HG03108 (cell line): ENCODE measurements around the gene TMEM141.
A peak's percentile ranks its signal among the peaks of the same experiment; 100 is the strongest.

Experiments used
- ATAC-seq: cut with Tn5 transposase; IDR thresholded peaks from one replicate; pipeline ENCODE4 v1.9.1; 2021; ENCODE audit warnings: moderate library complexity; ENCODE audit not compliant: unreplicated experiment

TMEM141 gene

GRCh38 chr9:136808075-136808805 lies 17.1 kb downstream of the TMEM141 start:
- ATAC-seq = peak; percentile 14

- no peak for ATAC-seq
Measured at GRCh38 chr9:136808806-136809158, 17.6 kb downstream of the TMEM141 start.

DNA sequence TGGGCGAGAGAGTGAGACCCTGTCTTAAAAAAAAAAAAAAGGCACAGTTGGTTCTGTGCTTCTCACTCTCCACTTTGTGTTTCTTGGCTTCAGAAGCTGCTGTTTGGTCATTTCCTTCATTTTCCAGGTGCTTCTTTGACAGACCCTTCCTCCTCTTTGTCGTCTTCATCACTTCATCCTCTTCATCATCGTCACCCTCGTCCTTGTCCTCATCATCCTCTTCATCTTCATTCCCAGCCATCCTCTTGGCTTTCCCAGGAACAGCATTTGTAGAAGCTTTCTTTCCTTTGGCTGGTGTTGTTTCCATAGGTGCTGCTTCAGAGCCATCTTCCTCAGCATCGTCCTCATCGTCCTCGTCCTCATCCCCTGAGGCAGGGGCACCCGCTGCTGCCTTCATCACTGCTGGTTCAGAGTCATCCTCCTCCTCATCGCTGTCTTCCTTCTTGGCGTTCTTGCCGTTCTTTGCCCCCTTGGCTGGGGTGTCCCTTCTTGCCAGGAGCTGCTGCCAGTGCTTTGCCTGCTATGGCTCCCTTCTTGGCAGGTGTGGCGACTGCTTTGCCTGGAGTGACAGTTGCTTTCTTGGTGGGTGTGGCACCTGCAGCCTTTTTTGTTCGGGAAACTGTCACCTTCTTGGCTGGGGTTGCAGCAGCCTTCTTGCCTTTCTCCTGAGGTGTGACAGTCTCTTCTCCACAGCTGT lies 23.7 kb downstream of the TMEM141 start:
- no peak for ATAC-seq

- ATAC-seq = no peak
Measured at GRCh38 chr9:136815422-136815782, 24.3 kb downstream of the TMEM141 start.

GRCh38 chr9:136820971-136821825 lies 30.1 kb downstream of the TMEM141 start:
- no peak for ATAC-seq

- no peak for ATAC-seq
Measured at GRCh38 chr9:136821826-136822544, 30.8 kb downstream of the TMEM141 start.

DNA sequence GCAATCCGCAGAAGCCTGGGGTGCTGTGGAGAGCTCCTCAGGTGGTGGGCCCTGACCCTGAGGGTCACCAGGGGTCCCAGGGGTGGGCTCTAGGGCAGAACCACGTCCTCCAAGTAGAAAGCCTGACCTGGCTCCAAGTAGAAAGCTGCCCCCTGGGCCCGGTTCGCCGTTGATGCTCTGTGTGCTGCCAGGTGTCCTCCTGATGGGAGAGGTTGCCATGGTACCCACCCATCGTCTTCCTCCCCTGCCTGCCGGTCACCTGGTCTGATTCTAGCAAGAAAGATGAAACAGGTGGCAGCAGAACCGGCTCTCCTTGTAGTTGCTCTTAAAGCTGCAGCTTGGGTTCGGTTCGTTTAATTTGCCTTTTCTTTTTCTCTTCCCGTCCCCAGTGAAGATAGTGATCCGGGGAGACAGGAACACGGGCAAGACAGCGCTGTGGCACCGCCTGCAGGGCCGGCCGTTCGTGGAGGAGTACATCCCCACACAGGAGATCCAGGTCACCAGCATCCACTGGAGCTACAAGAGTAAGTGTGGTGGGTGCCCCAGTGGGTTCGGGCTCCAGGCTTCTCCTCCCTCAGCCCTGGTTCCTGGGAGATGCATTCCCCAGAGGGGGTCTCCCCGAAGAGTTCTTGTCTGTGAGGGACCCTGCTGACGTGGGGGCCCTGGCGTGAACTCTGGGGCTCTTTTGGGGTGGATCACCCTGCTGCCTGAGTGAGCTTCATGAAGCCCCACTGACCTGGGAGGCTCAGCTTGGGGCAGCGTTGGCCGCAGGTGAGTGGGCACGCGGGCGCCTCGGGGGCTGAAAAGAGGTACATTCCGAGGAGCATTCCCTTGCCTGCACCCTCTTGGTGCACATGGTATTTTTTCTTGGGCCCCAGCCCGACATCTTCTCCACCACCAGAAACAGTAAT lies 32.2 kb downstream of the TMEM141 start:
- ATAC-seq = no peak

GRCh38 chr9:136824496-136825225 lies 33.5 kb downstream of the TMEM141 start:
- ATAC-seq = no peak

DNA sequence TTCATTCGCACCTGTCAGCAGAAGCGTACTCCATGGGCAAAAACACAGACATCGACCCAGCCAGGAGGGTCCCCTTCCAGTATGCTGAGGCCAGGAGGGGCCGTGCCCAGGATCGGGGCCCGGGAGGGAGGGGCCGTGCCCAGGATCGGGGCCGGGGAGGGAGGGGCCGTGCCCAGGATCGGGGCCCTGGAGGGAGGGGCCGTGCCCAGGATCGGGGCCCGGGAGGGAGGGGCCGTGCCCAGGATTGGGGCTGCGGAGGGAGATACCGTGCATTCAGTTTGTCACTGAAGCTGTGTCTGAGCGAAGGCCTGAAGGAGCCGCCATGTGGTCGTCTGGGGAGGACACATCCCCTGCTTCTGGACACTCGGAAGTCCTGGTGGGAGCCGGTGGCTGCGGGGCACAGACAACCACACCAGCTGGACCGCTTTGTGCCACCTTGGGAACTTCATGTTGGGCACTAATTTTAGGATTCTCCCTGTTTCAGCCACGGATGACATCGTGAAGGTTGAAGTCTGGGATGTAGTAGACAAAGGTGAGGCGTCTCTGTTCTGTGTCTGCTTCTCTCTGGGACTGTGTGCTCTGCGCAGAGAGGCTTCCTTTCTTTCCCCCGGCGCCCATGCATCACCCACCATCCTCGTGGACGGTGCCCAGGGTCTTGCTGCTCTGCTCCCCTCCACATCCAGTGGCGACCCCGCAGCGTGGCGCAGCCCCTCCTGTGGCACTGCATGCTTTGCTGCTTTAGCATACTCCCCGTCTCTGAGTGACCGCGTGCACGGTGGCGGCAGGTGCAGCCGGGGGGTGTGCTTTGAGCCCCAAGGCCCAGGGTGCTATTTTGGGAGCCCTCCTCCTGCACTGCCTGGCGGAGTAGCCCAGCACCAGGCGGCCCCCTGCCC lies 34.4 kb downstream of the TMEM141 start:
- ATAC-seq = no peak

- ATAC-seq = no peak
Measured at GRCh38 chr9:136826188-136826541, 35.0 kb downstream of the TMEM141 start.

GRCh38 chr9:136826703-136827582 lies 35.8 kb downstream of the TMEM141 start:
- no peak for ATAC-seq

DNA sequence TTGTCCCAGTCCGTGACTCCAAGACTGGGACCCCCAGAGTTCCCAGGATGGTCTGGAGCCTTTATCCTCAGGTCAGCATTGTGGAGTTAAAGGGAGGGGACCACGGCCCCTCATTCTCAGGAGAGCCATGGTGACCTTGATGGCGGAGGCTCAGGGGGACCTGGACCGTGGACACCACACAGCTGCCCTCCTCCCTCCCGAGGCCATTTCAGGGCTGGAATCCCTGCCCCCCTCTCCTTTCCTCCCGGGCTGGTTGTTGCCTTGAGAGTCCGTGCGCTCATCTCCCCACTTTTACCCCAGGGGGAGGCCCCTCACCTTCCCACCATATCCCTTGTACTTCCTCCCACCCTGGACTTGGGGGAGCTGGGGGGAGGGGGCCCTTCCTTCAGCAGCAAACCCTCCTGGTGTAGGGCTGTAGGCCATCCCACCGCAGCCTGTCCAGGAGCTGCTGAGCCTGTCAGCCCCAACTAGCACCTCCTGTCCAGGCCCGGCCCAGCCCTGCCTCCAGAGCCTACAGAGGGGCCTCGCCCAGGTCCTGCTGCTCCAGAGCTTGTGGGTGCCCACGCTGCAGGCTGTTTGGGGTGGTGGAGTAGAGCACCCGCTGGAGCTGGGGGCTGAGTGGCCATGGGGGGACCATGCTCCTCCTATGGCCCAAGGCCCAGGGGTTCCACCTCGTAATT lies 36.8 kb downstream of the TMEM141 start:
- no peak for ATAC-seq

GRCh38 chr9:136828474-136829140 lies 37.5 kb downstream of the TMEM141 start:
- no peak for ATAC-seq

DNA sequence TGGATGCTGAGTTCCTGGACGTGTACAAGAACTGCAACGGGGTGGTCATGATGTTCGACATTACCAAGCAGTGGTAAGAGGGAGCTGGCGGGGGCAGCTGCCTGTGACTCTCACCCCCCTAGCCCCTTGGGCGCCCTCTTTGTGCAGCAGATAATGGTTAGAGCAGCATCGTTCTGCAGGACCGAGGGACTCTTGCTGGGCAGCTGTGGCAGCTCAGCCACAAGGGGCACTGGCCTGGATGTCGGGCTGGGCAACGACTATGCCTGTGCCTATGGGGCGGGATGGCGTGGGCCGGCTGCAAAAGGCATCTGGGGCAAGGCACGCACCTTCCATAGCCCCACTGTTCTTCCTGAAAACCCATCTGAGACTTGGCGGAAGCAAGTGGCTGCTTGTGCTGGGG lies 38.3 kb downstream of the TMEM141 start:
- ATAC-seq = no peak

DNA sequence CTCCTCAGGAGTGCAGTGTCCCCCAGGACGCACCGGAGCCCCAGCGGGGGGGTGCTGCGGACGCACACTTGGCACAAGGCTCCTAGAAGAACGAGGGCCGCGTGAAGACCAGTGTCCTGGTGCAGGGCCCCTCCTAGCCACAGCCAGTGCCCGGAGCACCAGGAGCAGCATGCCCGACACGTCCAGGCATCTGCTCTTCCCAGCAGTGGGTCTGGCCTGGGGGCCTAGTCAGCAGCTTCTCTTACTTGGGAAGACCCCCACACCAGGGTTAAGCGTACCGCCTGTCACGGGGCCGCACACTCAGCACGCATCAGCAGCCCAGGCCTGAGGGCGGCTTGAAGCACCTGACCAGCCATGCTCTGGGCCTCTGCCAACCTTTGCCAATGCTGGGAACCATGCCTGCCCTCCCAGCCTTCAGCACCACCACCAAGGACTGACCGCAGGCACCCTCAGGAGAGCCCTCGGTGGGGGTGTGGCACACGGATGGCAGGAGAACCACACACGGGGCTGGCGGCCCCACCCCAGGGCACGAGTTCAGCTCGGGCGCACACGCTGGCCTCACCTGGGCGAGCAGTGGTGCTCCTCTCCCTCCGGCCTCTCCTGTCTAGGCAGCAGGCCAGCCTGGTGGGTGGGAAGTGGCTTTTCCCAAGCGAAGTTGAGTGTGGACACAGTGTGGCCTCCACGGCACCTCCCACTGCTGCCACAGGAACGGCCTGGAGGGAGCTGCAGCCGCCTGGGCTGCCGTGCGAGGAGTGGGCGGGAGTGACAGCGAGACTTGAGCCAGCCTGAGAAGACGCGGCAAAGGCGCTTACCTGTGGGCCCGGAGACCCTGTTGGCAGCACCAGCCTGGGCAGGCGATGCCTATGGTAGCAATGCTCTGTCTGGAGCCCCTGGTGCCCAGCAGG lies 39.1 kb downstream of the TMEM141 start:
- no peak for ATAC-seq
